Measurements from ENCODE around the gene UBA1.

Gene UBA1

GRCh38 chrX:47209508-47210238 lies 16.0 kb downstream of the UBA1 start:
- H3K4me1 ChIP-seq (ENCODE audit: control insufficient read depth, insufficient read depth, low read depth, low read length), result peaks cover 4% of the 10 kb centered on the region
- no peak overlapping the region for H4K91ac ChIP-seq (ENCODE audit: low read length)
- peaks cover 70 to 97% of the 10 kb centered on the region in 2 experiments for H3K36me3 ChIP-seq (ENCODE audit: control insufficient read depth in 1 of 2, insufficient read depth in 2 of 2, low read depth in 1 of 2, low read length in 2 of 2)
- no peak overlapping the region for H3K14ac ChIP-seq (ENCODE audit: low read length in 2 of 2)
- H3K4ac ChIP-seq (ENCODE audit: low read depth in 1 of 2, low read length in 2 of 2), result no peak overlapping the region
- peaks cover 6% of the 10 kb centered on the region for H3K79me1 ChIP-seq (replicated peaks; ENCODE audit: low read length, poor library complexity, severe bottlenecking)
- DNase-seq, result no peak
- H3K9ac ChIP-seq (ENCODE audit: low read length), result no peak overlapping the region
- H2BK5ac ChIP-seq (ENCODE audit: low read depth, low read length, poor library complexity, severe bottlenecking), result no peak overlapping the region
- no peak overlapping the region for H2AK5ac ChIP-seq (ENCODE audit: low read length, severe bottlenecking)
- H3K9me3 ChIP-seq (ENCODE audit: control insufficient read depth, low read length), result no peaks in the 10 kb centered on the region
- H3K23ac ChIP-seq (ENCODE audit: low read length in 2 of 2), result no peak overlapping the region
- H3K27me3 ChIP-seq (ENCODE audit: control insufficient read depth in 1 of 2, insufficient read depth in 1 of 2, low read length in 2 of 2), result no peaks in the 10 kb centered on the region
- H4K8ac ChIP-seq (ENCODE audit: low read length), result no peak overlapping the region
- H2AFZ ChIP-seq (ENCODE audit: low read depth, low read length), result no peak overlapping the region
- no peak overlapping the region for H2BK12ac ChIP-seq (ENCODE audit: low read length in 2 of 2)
- H3K4me2 ChIP-seq (ENCODE audit: low read length, poor library complexity, severe bottlenecking), result no peak overlapping the region
- no peak overlapping the region for H3K4me3 ChIP-seq (ENCODE audit: insufficient read depth in 1 of 2, low read depth in 1 of 2, low read length in 2 of 2)
- no peak overlapping the region for H3K18ac ChIP-seq (ENCODE audit: low read depth in 1 of 2, low read length in 2 of 2)
- no peak overlapping the region for H2BK120ac ChIP-seq (ENCODE audit: low read depth, low read length)
- 97% methylated on average over 14 of the region's 16 CpGs for WGBS
- H2BK15ac ChIP-seq (ENCODE audit: low read depth, poor library complexity, severe bottlenecking), result no peak overlapping the region
- H3K27ac ChIP-seq (ENCODE audit: low read length, poor library complexity, severe bottlenecking), result no peak overlapping the region

- Histone ChIP-seq H3K4me2 (ENCODE audit: low read length, poor library complexity, severe bottlenecking) (no peak overlapping the region), H2BK15ac (ENCODE audit: low read depth, poor library complexity, severe bottlenecking) (no peak overlapping the region), H3K4me1 (ENCODE audit: control insufficient read depth, insufficient read depth, low read depth, low read length) (peaks cover 8% of the 10 kb centered on the region), H3K9me3 (ENCODE audit: control insufficient read depth, low read length) (no peaks in the 10 kb centered on the region), H3K4me3 (ENCODE audit: insufficient read depth in 1 of 2, low read depth in 1 of 2, low read length in 2 of 2) (no peak overlapping the region), H4K8ac (ENCODE audit: low read length) (no peak overlapping the region), H2BK120ac (ENCODE audit: low read depth, low read length) (no peak overlapping the region), H2AK5ac (ENCODE audit: low read length, severe bottlenecking) (no peak overlapping the region), H2BK12ac (ENCODE audit: low read length in 2 of 2) (no peak overlapping the region), H3K14ac (ENCODE audit: low read length in 2 of 2) (no peak overlapping the region), H2AFZ (ENCODE audit: low read depth, low read length) (no peak overlapping the region), H3K23ac (ENCODE audit: low read length in 2 of 2) (no peak overlapping the region), H3K27me3 (ENCODE audit: control insufficient read depth in 1 of 2, insufficient read depth in 1 of 2, low read length in 2 of 2) (no peaks in the 10 kb centered on the region), H3K18ac (ENCODE audit: low read depth in 1 of 2, low read length in 2 of 2) (no peak overlapping the region), H3K4ac (ENCODE audit: low read depth in 1 of 2, low read length in 2 of 2) (no peak overlapping the region), H3K27ac (ENCODE audit: low read length, poor library complexity, severe bottlenecking) (no peak overlapping the region), H2BK5ac (ENCODE audit: low read depth, low read length, poor library complexity, severe bottlenecking) (no peak overlapping the region), H4K91ac (ENCODE audit: low read length) (no peak overlapping the region), H3K79me1 (replicated peaks; ENCODE audit: low read length, poor library complexity, severe bottlenecking) (peaks cover 3% of the 10 kb centered on the region), H3K36me3 (ENCODE audit: control insufficient read depth in 1 of 2, insufficient read depth in 2 of 2, low read depth in 1 of 2, low read length in 2 of 2) (peaks cover 72 to 97% of the 10 kb centered on the region in 2 experiments), H3K9ac (ENCODE audit: low read length) (no peak overlapping the region)
- WGBS, result 100% methylated on average over 2 of the region's 15 CpGs
- DNase-seq, result no peak
These were observed 17.2 kb downstream of the UBA1 start for GRCh38 chrX:47210661-47211425.

GRCh38 chrX:47212381-47213293 lies 19.0 kb downstream of the UBA1 start:
- Histone ChIP-seq H3K4me3 (ENCODE audit: insufficient read depth in 1 of 2, low read depth in 1 of 2, low read length in 2 of 2) (no peak overlapping the region), H4K8ac (ENCODE audit: low read length) (no peak overlapping the region), H2BK5ac (ENCODE audit: low read depth, low read length, poor library complexity, severe bottlenecking) (no peak overlapping the region), H3K9ac (ENCODE audit: low read length) (no peak overlapping the region), H3K79me1 (replicated peaks; ENCODE audit: low read length, poor library complexity, severe bottlenecking) (peaks cover 3% of the 10 kb centered on the region), H3K9me3 (ENCODE audit: control insufficient read depth, low read length) (no peaks in the 10 kb centered on the region), H3K23ac (ENCODE audit: low read length in 2 of 2) (no peak overlapping the region), H3K14ac (ENCODE audit: low read length in 2 of 2) (no peak overlapping the region), H3K18ac (ENCODE audit: low read depth in 1 of 2, low read length in 2 of 2) (no peak overlapping the region), H3K4ac (ENCODE audit: low read depth in 1 of 2, low read length in 2 of 2) (no peak overlapping the region), H3K36me3 (ENCODE audit: control insufficient read depth in 1 of 2, insufficient read depth in 2 of 2, low read depth in 1 of 2, low read length in 2 of 2) (peaks cover 73 to 88% of the 10 kb centered on the region in 2 experiments), H2BK12ac (ENCODE audit: low read length in 2 of 2) (no peak overlapping the region), H2AK5ac (ENCODE audit: low read length, severe bottlenecking) (no peak overlapping the region), H3K4me2 (ENCODE audit: low read length, poor library complexity, severe bottlenecking) (no peak overlapping the region), H2BK15ac (ENCODE audit: low read depth, poor library complexity, severe bottlenecking) (no peak overlapping the region), H3K27me3 (ENCODE audit: control insufficient read depth in 1 of 2, insufficient read depth in 1 of 2, low read length in 2 of 2) (no peaks in the 10 kb centered on the region), H3K4me1 (ENCODE audit: control insufficient read depth, insufficient read depth, low read depth, low read length) (peaks cover 9% of the 10 kb centered on the region), H4K91ac (ENCODE audit: low read length) (no peak overlapping the region), H3K27ac (ENCODE audit: low read length, poor library complexity, severe bottlenecking) (no peak overlapping the region), H2BK120ac (ENCODE audit: low read depth, low read length) (no peak overlapping the region), H2AFZ (ENCODE audit: low read depth, low read length) (no peak overlapping the region)
- WGBS, result 97% methylated on average over 9 of the region's 12 CpGs
- DNase-seq, result no peak
